H1 (cell line): Measurements from ENCODE around the gene ACAP2. TPM values are rescaled to one million over a fixed set of nuclear protein-coding genes. Genes with fewer than 3 reads are reported as not detected.

ENCODE experiments used
- CTCF ChIA-PET: fragments of 300-600 bp; sonication (Branson Sonifier 250); formaldehyde crosslinking; loops from one replicate; lab custom pipeline; 2021; ENCODE audit not compliant: partially characterized antibody; lab: Charles Lee
- POLR2A ChIA-PET: fragments of 300-600 bp; sonication (Branson Sonifier 250); formaldehyde crosslinking; loops from one replicate; lab custom pipeline; 2021; ENCODE audit warnings: inconsistent platforms; ENCODE audit not compliant: partially characterized antibody; lab: Charles Lee
- DNase-seq, 2 experiments: peaks; one replicate each; pipeline versions ENCODE4 v3.0.0 to v3.0.0-alpha.2; 2010 to 2022; ENCODE audit warnings: low spot score in 2 of 2, low read depth in 1 of 2, mixed read lengths in 1 of 2
- FAIRE-seq: peaks from 2 replicates; lab custom pipeline; 2011; peaks lifted over from hg19 to GRCh38; lab: Jason Lieb, UNC
- H2AFZ ChIP-seq: 2 replicates; pipeline ENCODE4 v1.8.1; 2012; ENCODE audit warnings: low read length, inconsistent platforms
- H2AK5ac ChIP-seq: 2 replicates; pipeline ENCODE4 v1.6.1; 2013; ENCODE audit warnings: low read depth, low read length
- H2BK120ac ChIP-seq: replicated peaks from 2 replicates; pipeline ENCODE3; 2013; ENCODE audit warnings: low read depth, low read length, inconsistent platforms
- H2BK12ac ChIP-seq: 2 replicates; pipeline ENCODE4 v1.6.1; 2013; ENCODE audit warnings: low read depth, low read length
- H2BK15ac ChIP-seq: 2 replicates; pipeline ENCODE4 v1.6.1; 2013; ENCODE audit warnings: low read length
- H2BK20ac ChIP-seq: 2 replicates; pipeline ENCODE4 v1.6.1; 2013; ENCODE audit warnings: low read length
- H2BK5ac ChIP-seq: 2 replicates; pipeline ENCODE4 v1.6.1; 2013; ENCODE audit warnings: low read depth, low read length
- H3K14ac ChIP-seq: 2 replicates; pipeline ENCODE4 v1.6.1; 2013; ENCODE audit warnings: inconsistent platforms; ENCODE audit not compliant: insufficient read length
- H3K18ac ChIP-seq: 2 replicates; pipeline ENCODE4 v1.6.1; 2013; ENCODE audit warnings: low read length; ENCODE audit errors: extremely low read depth
- H3K23ac ChIP-seq: 2 replicates; pipeline ENCODE4 v1.6.1; 2013; ENCODE audit warnings: inconsistent platforms; ENCODE audit not compliant: insufficient read length
- H3K23me2 ChIP-seq: 2 replicates; pipeline ENCODE4 v1.6.1; 2013; ENCODE audit warnings: low read depth, low read length
- H3K27ac ChIP-seq: 2 replicates; pipeline ENCODE4 v1.6.1; 2011; ENCODE audit warnings: low read depth, low read length, inconsistent platforms
- H3K27me3 ChIP-seq, 4 experiments: replicated peaks in 1 of 4; 1 replicate in 1 of 4; 2 replicates in 3 of 4; pipeline versions ENCODE4 v1.6.1 to v1.8.1; 2011 to 2013; ENCODE audit warnings: low read length in 3 of 4, mild to moderate bottlenecking in 3 of 4, inconsistent platforms in 2 of 4, mixed read lengths in 2 of 4, moderate library complexity in 1 of 4; ENCODE audit not compliant: control insufficient read depth in 3 of 4, insufficient read depth in 3 of 4; ENCODE audit errors: extremely low read depth in 1 of 4
- H3K36me3 ChIP-seq, 4 experiments: 2 replicates each; pipeline versions ENCODE4 v1.6.1 to v1.8.1; 2011 to 2013; ENCODE audit warnings: mild to moderate bottlenecking in 4 of 4, low read length in 3 of 4, moderate library complexity in 2 of 4, control low read depth in 1 of 4, inconsistent platforms in 1 of 4; ENCODE audit not compliant: insufficient read depth in 4 of 4, control insufficient read depth in 2 of 4
- H3K4ac ChIP-seq: replicated peaks from 2 replicates; pipeline ENCODE3; 2013; ENCODE audit warnings: low read length, low read depth, mixed read lengths, inconsistent platforms; ENCODE audit not compliant: insufficient read length
- H3K4me1 ChIP-seq, 4 experiments: replicated peaks in 1 of 4; 1 replicate in 1 of 4; 2 replicates in 3 of 4; pipeline versions ENCODE4 v1.6.1 to v1.8.1; 2011 to 2013; ENCODE audit warnings: low read length in 3 of 4, inconsistent platforms in 2 of 4, mixed read lengths in 1 of 4; ENCODE audit not compliant: insufficient read depth in 4 of 4, control insufficient read depth in 3 of 4
- H3K4me2 ChIP-seq, 2 experiments: 2 replicates each; pipeline versions ENCODE4 v1.6.1 to v1.8.1; 2011 to 2013; ENCODE audit warnings: low read depth in 2 of 2, low read length in 2 of 2, control low read depth in 1 of 2, inconsistent platforms in 1 of 2, mild to moderate bottlenecking in 1 of 2; ENCODE audit not compliant: insufficient read depth in 1 of 2
- H3K4me3 ChIP-seq, 4 experiments: fragments of 200-600, 300-600 bp in 1 of 4; sonication (generic), shearing (Covaris generic), sonication (Bioruptor Twin) in 1 of 4; 2 replicates each; pipeline versions ENCODE4 v1.5.1 to v1.8.1; 2011 to 2016; ENCODE audit warnings: low read length in 4 of 4, low read depth in 3 of 4, control low read depth in 2 of 4, inconsistent platforms in 2 of 4, mild to moderate bottlenecking in 2 of 4, mixed read lengths in 1 of 4, moderate library complexity in 1 of 4; ENCODE audit not compliant: insufficient read depth in 2 of 4; ENCODE audit errors: extremely low read depth in 1 of 4
- H3K56ac ChIP-seq: replicated peaks from 2 replicates; pipeline ENCODE3; 2013; ENCODE audit warnings: low read depth, mild to moderate bottlenecking, mixed read lengths, low read length, inconsistent platforms; ENCODE audit not compliant: insufficient read length
- H3K79me1 ChIP-seq: 2 replicates; pipeline ENCODE4 v1.6.1; 2013; ENCODE audit warnings: low read depth, low read length, control low read depth
- H3K79me2 ChIP-seq, 2 experiments: 2 replicates each; pipeline versions ENCODE4 v1.6.1 to v1.8.1; 2012 to 2013; ENCODE audit warnings: low read length in 2 of 2, mild to moderate bottlenecking in 2 of 2, inconsistent platforms in 1 of 2; ENCODE audit not compliant: insufficient read depth in 2 of 2, control insufficient read depth in 1 of 2
- H3K9ac ChIP-seq, 4 experiments: replicated peaks in 1 of 4; 1 replicate in 1 of 4; 2 replicates in 3 of 4; pipeline versions ENCODE4 v1.6.1 to v1.8.1; 2011 to 2013; ENCODE audit warnings: low read depth in 3 of 4, low read length in 3 of 4, control low read depth in 2 of 4, mild to moderate bottlenecking in 2 of 4, moderate library complexity in 2 of 4, inconsistent platforms in 1 of 4; ENCODE audit errors: extremely low read depth in 1 of 4
- H3K9me3 ChIP-seq, 2 experiments: 2 replicates each; pipeline versions ENCODE4 v1.6.1 to v1.8.1; 2012 to 2013; ENCODE audit warnings: mild to moderate bottlenecking in 2 of 2, moderate library complexity in 2 of 2, control low read depth in 1 of 2, inconsistent platforms in 1 of 2, low read depth in 1 of 2, low read length in 1 of 2, mixed read lengths in 1 of 2; ENCODE audit not compliant: insufficient read depth in 2 of 2
- H4K20me1 ChIP-seq, 2 experiments: replicated peaks in 1 of 2; 2 replicates each; pipeline versions ENCODE3 to v1.8.1; 2011 to 2013; ENCODE audit warnings: inconsistent platforms in 2 of 2, low read length in 2 of 2, mild to moderate bottlenecking in 1 of 2; ENCODE audit not compliant: insufficient read depth in 2 of 2, control insufficient read depth in 1 of 2
- H4K5ac ChIP-seq: 2 replicates; pipeline ENCODE4 v1.6.1; 2013; ENCODE audit warnings: low read length, low read depth, mixed read lengths, inconsistent platforms; ENCODE audit not compliant: insufficient read length
- H4K8ac ChIP-seq: 2 replicates; pipeline ENCODE4 v1.8.0; 2013; ENCODE audit warnings: mild to moderate bottlenecking, moderate library complexity, low read length, inconsistent platforms; ENCODE audit not compliant: insufficient read depth; ENCODE audit errors: extremely low read depth
- H4K91ac ChIP-seq: replicated peaks from 2 replicates; pipeline ENCODE3; 2013; ENCODE audit warnings: low read length, mixed read lengths, inconsistent platforms; ENCODE audit not compliant: insufficient read length
- CEBPB ChIP-seq: IDR thresholded peaks from 2 replicates; pipeline ENCODE4 v1.6.1; 2012; ENCODE audit warnings: low read depth, low read length
- CREB1 ChIP-seq: IDR thresholded peaks from 2 replicates; pipeline ENCODE4 v1.6.1; 2012; ENCODE audit warnings: inconsistent platforms
- EGR1 ChIP-seq: IDR thresholded peaks from 2 replicates; pipeline ENCODE4 v1.6.1; 2011; ENCODE audit warnings: low read depth, low read length, borderline replicate concordance
- HDAC6 ChIP-seq: IDR thresholded peaks from one replicate; pipeline ENCODE4 v1.7.1; 2012; ENCODE audit warnings: low read depth, mild to moderate bottlenecking, inconsistent platforms, low read length, moderate library complexity
- NANOG ChIP-seq: IDR thresholded peaks from 2 replicates; pipeline ENCODE4 v1.6.1; 2011; ENCODE audit warnings: low read length, low read depth, mild to moderate bottlenecking, inconsistent platforms; ENCODE audit not compliant: insufficient read depth, poor library complexity, severe bottlenecking
- PHF8 ChIP-seq: fragments of 200-600 bp; sonication (generic); conservative IDR thresholded peaks from 2 replicates; pipeline ENCODE4 v1.7.1; 2012; ENCODE audit warnings: low read depth, mild to moderate bottlenecking, inconsistent platforms, low read length, moderate library complexity
- SIN3A ChIP-seq, 2 experiments: IDR thresholded peaks in 1 of 2; conservative IDR thresholded peaks in 1 of 2; 2 replicates each; pipeline ENCODE4 v1.6.1; 2011 to 2012; ENCODE audit warnings: low read length in 2 of 2, improper control_type of control experiment in 1 of 2, low read depth in 1 of 2, mild to moderate bottlenecking in 1 of 2
- SP4 ChIP-seq: IDR thresholded peaks from 2 replicates; pipeline ENCODE4 v1.6.1; 2012; ENCODE audit warnings: low read length, inconsistent platforms
- WGBS, 2 experiments: shearing (Covaris generic) in 1 of 2; methylation state at CpG; one replicate each; pipeline versions ENCODE4 v1.1.6 to v1.1.7; 2013 to 2015; ENCODE audit warnings: low lambda C conversion rate in 2 of 2, mixed read lengths in 2 of 2, inconsistent platforms in 1 of 2, low coverage in 1 of 2, missing lambda C conversion rate in 1 of 2; ENCODE audit not compliant: insufficient replicate concordance in 2 of 2, insufficient coverage in 1 of 2, insufficient read length in 1 of 2; ENCODE audit errors: extremely low coverage in 1 of 2, missing lambda C conversion rate in 1 of 2; 5-methylcytosine and 5-hydroxymethylcytosine counted together
- polyA plus RNA-seq, 7 experiments: library from polyadenylated mRNA; depleted of rRNA in 3 of 7; stranded (reverse) in 5 of 7; unstranded in 2 of 7; fragments of >200 nt in 5 of 7; fragments of 200-250 nt in 2 of 7; gene quantifications; 1 replicate in 5 of 7; 2 replicates in 1 of 7; 4 replicates in 1 of 7; pipeline versions ENCODE4 v1.2.1 to v1.2.3, GENCODE V29; 2011 to 2013; ENCODE audit warnings: missing spikeins in 2 of 7, mixed read lengths in 2 of 7
- total RNA-seq: library from RNA; stranded (reverse); fragmentation: NEBNext Ultra II Directional; extraction: Animal tissue kit (Norgen Biotek cat#: 25700); gene quantifications from 2 replicates; pipeline ENCODE4 v1.2.1, GENCODE V29; 2021

Gene ACAP2
- total and polyA plus RNA-seq, 2 of the 8 experiments (the other 6 are each of a cell fraction or from before 2014, with no cell fraction given), result 7.7 to 37.3 TPM

- Histone ChIP-seq H4K5ac (peak overlapping the region; percentile 50), H3K27me3 (no peaks in the 10 kb centered on the region), H3K4ac (no peak overlapping the region), H4K8ac (peak overlapping the region; percentile 92), H2AK5ac (no peak overlapping the region), H2BK15ac (0 out of 2 replicates have a peak overlapping the region, but pooled peaks have one; percentile 90), H3K36me3 (no peaks in the 10 kb centered on the region), H3K9me3 (no peaks in the 10 kb centered on the region)
- FAIRE-seq, result no peak
- TF ChIP-seq NANOG (peak; percentile 41), CREB1 (no peak), PHF8 (no peak), CEBPB (no peak), EGR1 (no peak), SIN3A (conservative IDR thresholded peaks at IDR 0.05 in 1 of 2, IDR thresholded peaks at IDR 0.05 in 1 of 2; ENCODE audit: low read depth in 1 of 2, low read length in 2 of 2) (no peak), SP4 (no peak), HDAC6 (no peak)
- TF ChIP-seq, all 59 proteins: peak for 1
- Histone ChIP-seq H3K14ac (no peak overlapping the region), H2BK120ac (no peak overlapping the region), H3K4me2 (peak overlapping the region; percentile 83 to 85), H3K9ac (0 out of 7 replicates have a peak overlapping the region, but pooled peaks of 1 of the 4 experiments have one; percentile 11), H2AFZ (no peak overlapping the region), H3K18ac (peak overlapping the region; percentile 60; the same call in 1 of the 2 replicates), H3K23me2 (peaks cover 7% of the 10 kb centered on the region; the same call in 1 of the 2 replicates), H3K79me1 (peaks cover 30% of the 10 kb centered on the region), H3K27ac (no peak overlapping the region), H3K4me1 (peaks cover 7 to 35% (median 25%) of the 10 kb centered on the region in 4 experiments), H4K91ac (peak overlapping the region; percentile 82), H3K56ac (peak overlapping the region; percentile 12), H2BK12ac (peak overlapping the region; percentile 92; the same call in 1 of the 2 replicates), H2BK5ac (peak overlapping the region; percentile 52; the same call in 1 of the 2 replicates), H3K79me2 (peaks cover 0 to 79% of the 10 kb centered on the region in 2 experiments; a peak in 3 of 4 replicates), H3K4me3 (peak overlapping the region; percentile 29 to 68 (median 52); a peak in 5 of 8 replicates), H3K23ac (no peak overlapping the region), H4K20me1 (peaks cover 26 to 32% of the 10 kb centered on the region in 2 experiments), H2BK20ac (no peak overlapping the region)
- ChIA-PET CTCF (interaction anchor here (0.6 to 1.5 kb wide), 8 partner anchors 9 to 1474 kb away, joined by 3 to 5 read pairs (median 4); partner anchors contain the start of gene LSG1), POLR2A (interaction anchor here (1.1 to 1.7 kb wide), 2 partner anchors 140 to 573 kb away, joined by 4 to 9 read pairs; partner anchors contain the start of gene FAM43A)
- 40% methylated on average over 7 of the region's 7 CpGs; no CpG with 5 or more reads in 1 of the 2 experiments for WGBS, 2 experiments
- DNase-seq, result no peak
Measured at GRCh38 chr3:195259154-195259474, 183.7 kb downstream of the ACAP2 start.
